Measurements from ENCODE around the gene CLTCL1. TPM values are rescaled to one million over a fixed set of nuclear protein-coding genes. Genes with fewer than 3 reads are reported as not detected.
A peak's percentile ranks its signal among the peaks of the same experiment; 100 is the strongest.

The CLTCL1 gene
- polyA plus RNA-seq, 1 donor, result 6.9 TPM

- no peak for DNase-seq
Observed at GRCh38 chr22:19195796-19196731, 95.5 kb downstream of the CLTCL1 start.

- no peak for DNase-seq
Observed at GRCh38 chr22:19194766-19195536, 96.6 kb downstream of the CLTCL1 start.

GRCh38 chr22:19193879-19194278 lies 97.6 kb downstream of the CLTCL1 start:
- DNase-seq, result no peak

- DNase-seq, result no peak
Observed at GRCh38 chr22:19187716-19188563, 103.6 kb downstream of the CLTCL1 start.

GRCh38 chr22:19184276-19184997 lies 107.1 kb downstream of the CLTCL1 start:
- no peak for DNase-seq

GRCh38 chr22:19183216-19183615 lies 108.3 kb downstream of the CLTCL1 start:
- DNase-seq, result no peak

- no peak for DNase-seq
Observed at GRCh38 chr22:19182472-19183157, 108.9 kb downstream of the CLTCL1 start.

- DNase-seq, result no peak
Observed at GRCh38 chr22:19181786-19182471, 109.6 kb downstream of the CLTCL1 start.

GRCh38 chr22:19180740-19181410 lies 110.6 kb downstream of the CLTCL1 start:
- no peak for DNase-seq

- DNase-seq, result no peak
Observed at GRCh38 chr22:19180234-19180633, 111.3 kb downstream of the CLTCL1 start.

GRCh38 chr22:19179497-19180048 lies 111.9 kb downstream of the CLTCL1 start:
- peak; percentile 79 for DNase-seq

GRCh38 chr22:19178657-19179496 lies 112.6 kb downstream of the CLTCL1 start, which contains the start of gene SLC25A1:
SLC25A1 (minus strand) TSS chr22:19178736; CDS start chr22:19178673, 63 bp downstream.
- peak; percentile 87 for DNase-seq

- no peak for DNase-seq
Observed at GRCh38 chr22:19178065-19178656, 113.4 kb downstream of the CLTCL1 start.

- no peak for DNase-seq
Observed at GRCh38 chr22:19177164-19178064, 114.1 kb downstream of the CLTCL1 start.

- DNase-seq, result no peak
Observed at GRCh38 chr22:19176732-19177131, 114.8 kb downstream of the CLTCL1 start.

- no peak for DNase-seq
Observed at GRCh38 chr22:19176175-19176643, 115.3 kb downstream of the CLTCL1 start.

Measured in left kidney (tissue), 2 donors.